K562 (cell line): ENCODE results near the gene BIRC5. TPM values are rescaled to one million over a fixed set of nuclear protein-coding genes. Genes with fewer than 3 reads are reported as not detected.

ENCODE experiments used
- ARNT ChIP-seq, 2 experiments: fragments of 450-650 bp; IDR thresholded peaks; 2 replicates each; pipeline ENCODE4 v1.6.1; 2016; ENCODE audit warnings: mild to moderate bottlenecking in 1 of 2
- CHCHD3 ChIP-seq: fragments of 250-450 bp; sonication (Bioruptor Pico); IDR thresholded peaks from 2 replicates; pipeline ENCODE4 v2.1.2; 2022; ENCODE audit warnings: mild to moderate bottlenecking
- EP300 ChIP-seq: IDR thresholded peaks from 2 replicates; pipeline ENCODE4 v1.6.1; 2012; ENCODE audit warnings: low read length, improper control_type of control experiment
- HIVEP1 ChIP-seq: fragments of 250-450 bp; sonication (Bioruptor Pico); IDR thresholded peaks from 2 replicates; pipeline ENCODE4 v1.4.0; 2020; ENCODE audit warnings: mild to moderate bottlenecking
- MEF2A ChIP-seq: IDR thresholded peaks from 2 replicates; pipeline ENCODE4 v1.6.1; 2011; ENCODE audit warnings: low read depth, mild to moderate bottlenecking, low read length, moderate library complexity; ENCODE audit not compliant: control insufficient read depth
- MIER1 ChIP-seq: fragments of 450-650 bp; IDR thresholded peaks from 2 replicates; pipeline ENCODE4 v1.6.1; 2016; ENCODE audit warnings: antibody characterized with exemption, mild to moderate bottlenecking, low read depth
- NFIX ChIP-seq: fragments of 250-450 bp; sonication (Bioruptor Pico); IDR thresholded peaks from 2 replicates; pipeline ENCODE4 v1.4.0; 2020; ENCODE audit warnings: low read depth, mild to moderate bottlenecking, moderate library complexity
- OTX1 ChIP-seq: fragments of 450-650 bp; formaldehyde crosslinking; IDR thresholded peaks from 2 replicates; pipeline ENCODE4 v1.4.0; 2022; ENCODE audit warnings: mild to moderate bottlenecking
- RBM34 ChIP-seq: fragments of 200-400 bp; formaldehyde crosslinking; IDR thresholded peaks from 2 replicates; pipeline ENCODE4 v1.6.1; 2018; ENCODE audit warnings: low read length, borderline replicate concordance; ENCODE audit not compliant: insufficient read depth
- RCOR1 ChIP-seq, 2 experiments: IDR thresholded peaks; 2 replicates each; pipeline ENCODE4 v1.6.1; 2012; ENCODE audit warnings: low read depth in 2 of 2, low read length in 2 of 2, borderline replicate concordance in 1 of 2, improper control_type of control experiment in 1 of 2
- RREB1 ChIP-seq: fragments of 250-450 bp; sonication (Bioruptor Pico); IDR thresholded peaks from 2 replicates; pipeline ENCODE4 v1.4.0; 2020
- SAP30 ChIP-seq: fragments of 200-600 bp; sonication (generic); IDR thresholded peaks from 2 replicates; pipeline ENCODE4 v1.6.1; 2012; ENCODE audit warnings: borderline replicate concordance, low read depth, mild to moderate bottlenecking, moderate library complexity, low read length, control low read depth, inconsistent platforms; ENCODE audit not compliant: insufficient read depth, poor library complexity, severe bottlenecking
- SREBF2 ChIP-seq: sonication (generic); formaldehyde crosslinking; IDR thresholded peaks from 2 replicates; pipeline ENCODE4 v1.4.0; 2020; ENCODE audit warnings: mild to moderate bottlenecking, missing genetic modification reagents
- SRSF7 ChIP-seq: fragments of 200-400 bp; formaldehyde crosslinking; optimal IDR thresholded peaks from 2 replicates; pipeline ENCODE3; 2017; ENCODE audit warnings: mild to moderate bottlenecking, low read depth, low read length
- TEAD2 ChIP-seq: fragments of 450-650 bp; IDR thresholded peaks from 2 replicates; pipeline ENCODE4 v1.6.1; 2016; ENCODE audit warnings: missing genetic modification characterization, control low read depth, missing compliant biosample characterization
- ZFP91 ChIP-seq: sonication (generic); formaldehyde crosslinking; IDR thresholded peaks from 2 replicates; pipeline ENCODE4 v1.8.0; 2022; ENCODE audit warnings: mild to moderate bottlenecking, missing genetic modification reagents
- ZKSCAN3 ChIP-seq: fragments of 250-450 bp; sonication (Bioruptor Pico); IDR thresholded peaks from 2 replicates; pipeline ENCODE4 v1.4.0; 2020
- ZNF146 ChIP-seq: IDR thresholded peaks from one replicate; pipeline ENCODE4 v1.6.1; 2018; ENCODE audit warnings: missing compliant biosample characterization; ENCODE audit not compliant: unreplicated experiment
- ZNF184 ChIP-seq: sonication (generic); formaldehyde crosslinking; IDR thresholded peaks from 2 replicates; pipeline ENCODE4 v1.5.0; 2020; ENCODE audit warnings: missing genetic modification reagents
- ZNF57 ChIP-seq: fragments of 450-650 bp; formaldehyde crosslinking; IDR thresholded peaks from 2 replicates; pipeline ENCODE4 v1.4.0; 2020; ENCODE audit warnings: mild to moderate bottlenecking, moderate library complexity
- ZNF77 ChIP-seq: fragments of 250-450 bp; sonication (Bioruptor Pico); IDR thresholded peaks from 2 replicates; pipeline ENCODE4 v1.5.0; 2020
- ZSCAN32 ChIP-seq: fragments of 450-650 bp; formaldehyde crosslinking; IDR thresholded peaks from 2 replicates; pipeline ENCODE4 v1.4.0; 2020; ENCODE audit warnings: mild to moderate bottlenecking, moderate library complexity
- polyA plus RNA-seq, 8 experiments: library from polyadenylated mRNA; depleted of rRNA in 4 of 8; stranded (reverse) in 5 of 8; unstranded in 3 of 8; fragments of >200 nt; fragmentation: Nextera tagmentation in 2 of 8; fragmentation: Illumina TruSeq in 1 of 8; extraction: Ambion mirVana in 2 of 8; extraction: Trizol in 1 of 8; gene quantifications; 2 replicates each; pipeline versions ENCODE4 v1.2.1 to v1.2.3, GENCODE V29; 2011 to 2014; ENCODE audit warnings: inconsistent platforms in 1 of 8, missing spikeins in 1 of 8
- total RNA-seq, 7 experiments: library from RNA; depleted of rRNA in 6 of 7; stranded (reverse); fragments of >200 nt in 6 of 7; fragmentation: Illumina TruSeq in 2 of 7; extraction: Trizol in 2 of 7; gene quantifications; 2 replicates each; pipeline versions ENCODE4 v1.2.1 to v1.2.3, GENCODE V29; 2011 to 2021; ENCODE audit warnings: low replicate concordance in 1 of 7

BIRC5 gene
- total and polyA plus RNA-seq, 9 of the 15 experiments (the other 6 are each of a cell fraction or from before 2014, with no cell fraction given), result 64.4 to 140 (median 101) TPM

DNA sequence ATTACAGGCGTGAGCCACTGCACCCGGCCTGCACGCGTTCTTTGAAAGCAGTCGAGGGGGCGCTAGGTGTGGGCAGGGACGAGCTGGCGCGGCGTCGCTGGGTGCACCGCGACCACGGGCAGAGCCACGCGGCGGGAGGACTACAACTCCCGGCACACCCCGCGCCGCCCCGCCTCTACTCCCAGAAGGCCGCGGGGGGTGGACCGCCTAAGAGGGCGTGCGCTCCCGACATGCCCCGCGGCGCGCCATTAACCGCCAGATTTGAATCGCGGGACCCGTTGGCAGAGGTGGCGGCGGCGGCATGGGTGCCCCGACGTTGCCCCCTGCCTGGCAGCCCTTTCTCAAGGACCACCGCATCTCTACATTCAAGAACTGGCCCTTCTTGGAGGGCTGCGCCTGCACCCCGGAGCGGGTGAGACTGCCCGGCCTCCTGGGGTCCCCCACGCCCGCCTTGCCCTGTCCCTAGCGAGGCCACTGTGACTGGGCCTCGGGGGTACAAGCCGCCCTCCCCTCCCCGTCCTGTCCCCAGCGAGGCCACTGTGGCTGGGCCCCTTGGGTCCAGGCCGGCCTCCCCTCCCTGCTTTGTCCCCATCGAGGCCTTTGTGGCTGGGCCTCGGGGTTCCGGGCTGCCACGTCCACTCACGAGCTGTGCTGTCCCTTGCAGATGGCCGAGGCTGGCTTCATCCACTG is at the start of gene BIRC5 (continued):
- TF ChIP-seq TEAD2 (tag), result no peak
- no peak for TF ChIP-seq OTX1 (CRISPR knock-in tag)
- TF ChIP-seq HIVEP1 (CRISPR knock-in tag), result no peak
- no peak for TF ChIP-seq ZNF146 (CRISPR knock-in tag)
- no peak for TF ChIP-seq ZNF184 (CRISPR knock-in tag)
- TF ChIP-seq ARNT (IDR thresholded peaks at IDR 0.05), result no peak
- no peak for TF ChIP-seq MEF2A
- TF ChIP-seq SRSF7, result no peak
- TF ChIP-seq SREBF2 (CRISPR knock-in tag), result no peak
- no peak for TF ChIP-seq RBM34
- no peak for TF ChIP-seq MIER1
- TF ChIP-seq CHCHD3 (CRISPR knock-in tag), result no peak
- no peak for TF ChIP-seq ZNF77
- peak; percentile 100 for TF ChIP-seq SAP30
- no peak for TF ChIP-seq ZSCAN32 (CRISPR knock-in tag)
- TF ChIP-seq ZFP91 (CRISPR knock-in tag), result no peak
- no peak for TF ChIP-seq NFIX (CRISPR knock-in tag)
- 0 out of 2 replicates have a peak, but pooled peaks have one; percentile 30 for TF ChIP-seq EP300
- no peak for TF ChIP-seq ZNF57 (CRISPR knock-in tag)
- no peak for TF ChIP-seq RREB1 (CRISPR knock-in tag)
- no peak for TF ChIP-seq ZKSCAN3 (CRISPR knock-in tag)
- TF ChIP-seq RCOR1 (IDR thresholded peaks at IDR 0.05; ENCODE audit: borderline replicate concordance in 1 of 2, low read depth in 2 of 2, low read length in 2 of 2), result peak in 1 of 2 experiments; percentile 33; a peak in 1 of 4 replicates
